ENCODE results near the gene ANKZF1.

Gene ANKZF1

GRCh38 chr2:219285373-219285735 lies 55.7 kb downstream of the ANKZF1 start:
- no peak for DNase-seq

- no peak for DNase-seq
These were observed 56.4 kb downstream of the ANKZF1 start for GRCh38 chr2:219285894-219286425.
